Lower leg skin (tissue), 4 donors: ENCODE data around the gene GRM3. TPM values are rescaled to one million over a fixed set of nuclear protein-coding genes. Genes with fewer than 3 reads are reported as not detected.

Experiments
- DNase-seq, 2 donors: peaks; one replicate each; pipeline ENCODE4 v3.0.0-alpha.2; 2019; ENCODE audit warnings: low spot score in 2 of 2
- H3K4me3 ChIP-seq: fragments of 200-600 bp; sonication (generic); 2 replicates; pipeline ENCODE4 v1.5.1; 2017; ENCODE audit warnings: mild to moderate bottlenecking, low read depth; ENCODE audit not compliant: poor library complexity, severe bottlenecking
- CTCF ChIP-seq, 3 donors: fragments of 450-650 bp; IDR thresholded peaks; one replicate each; pipeline ENCODE4 v1.5.1; 2016; ENCODE audit warnings: antibody characterized with exemption in 3 of 3, mild to moderate bottlenecking in 3 of 3, moderate library complexity in 2 of 3
- POLR2A ChIP-seq, 2 donors: fragments of 450-650 bp; IDR thresholded peaks; one replicate each; pipeline ENCODE4 v1.6.1; 2016 to 2017; ENCODE audit warnings: antibody characterized with exemption in 2 of 2, mild to moderate bottlenecking in 1 of 2, moderate library complexity in 1 of 2
- WGBS, 2 donors: methylation state at CpG; one replicate each; pipeline ENCODE4 v1.1.5; 2018; 5-methylcytosine and 5-hydroxymethylcytosine counted together
- intact Hi-C: fragments of 100-400 bp; cut with DNase I; formaldehyde crosslinking; loops from one replicate; pipeline ENCODE4 v1.15.0; 2023; ENCODE audit warnings: low total_unique reads
- total RNA-seq, 4 donors: library from RNA; depleted of rRNA; stranded (reverse); fragments of >200 nt; gene quantifications; one replicate each; pipeline ENCODE4 v1.1.0, GENCODE V29; 2016

The GRM3 gene
- total RNA-seq, 4 donors from 2014 or later, result not detected

GRCh38 chr7:86848226-86848625 lies 204.5 kb downstream of the GRM3 start:
- intact Hi-C loops, result no loop called here

GRCh38 chr7:86851566-86851965 lies 207.9 kb downstream of the GRM3 start:
- DNase-seq, result no peak
- no peak overlapping the region for H3K4me3 ChIP-seq
- 42 to 55% methylated on average over 3 of the region's 3 CpGs for WGBS, 2 donors
- TF ChIP-seq CTCF (IDR thresholded peaks at IDR 0.05) (no peak), POLR2A (IDR thresholded peaks at IDR 0.05) (no peak)
- intact Hi-C loops, result no loop called here

More at GRCh38 chr7:86848226-86848625, 204.5 kb downstream of the GRM3 start:
- 60 to 67% methylated on average over 2 of the region's 2 CpGs for WGBS, 2 donors
- no peak overlapping the region for H3K4me3 ChIP-seq
- TF ChIP-seq CTCF (IDR thresholded peaks at IDR 0.05) (no peak), POLR2A (IDR thresholded peaks at IDR 0.05) (no peak)
- no peak for DNase-seq

- WGBS, 2 donors, result 92 to 95% methylated on average over 2 of the region's 2 CpGs
- intact Hi-C loops, result no loop called here
- no peak for TF ChIP-seq POLR2A (IDR thresholded peaks at IDR 0.05)
- no peak for TF ChIP-seq CTCF (IDR thresholded peaks at IDR 0.05)
- DNase-seq, result no peak
- H3K4me3 ChIP-seq, result no peak overlapping the region
Observed at GRCh38 chr7:86863452-86863851, 219.7 kb downstream of the GRM3 start.

GRCh38 chr7:86867163-86867762 lies 223.6 kb downstream of the GRM3 start:
- intact Hi-C loops, result no loop called here
- 37 to 51% methylated on average over 5 of the region's 5 CpGs for WGBS, 2 donors
- TF ChIP-seq POLR2A (IDR thresholded peaks at IDR 0.05), result no peak
- TF ChIP-seq CTCF (IDR thresholded peaks at IDR 0.05), result no peak
- no peak for DNase-seq
- H3K4me3 ChIP-seq, result no peak overlapping the region

GRCh38 chr7:86876146-86876545 lies 232.4 kb downstream of the GRM3 start:
- no peak for DNase-seq
- intact Hi-C loops, result no loop called here
- TF ChIP-seq POLR2A (IDR thresholded peaks at IDR 0.05) (no peak), CTCF (IDR thresholded peaks at IDR 0.05) (no peak)

GRCh38 chr7:86884152-86884551 lies 240.4 kb downstream of the GRM3 start:
- no peak for TF ChIP-seq CTCF (IDR thresholded peaks at IDR 0.05)
- no peak for TF ChIP-seq POLR2A (IDR thresholded peaks at IDR 0.05)
- intact Hi-C loops, result no loop called here
- 80 to 89% methylated on average over 2 of the region's 2 CpGs for whole genome bisulfite sequencing, 2 donors
- DNase-seq, result no peak
- H3K4me3 ChIP-seq, result no peak overlapping the region

More at GRCh38 chr7:86876146-86876545, 232.4 kb downstream of the GRM3 start:
- H3K4me3 ChIP-seq, result no peak overlapping the region
